NAMALWA (cell line): ENCODE data around the gene ANP32B.
A peak's percentile ranks its signal among the peaks of the same experiment; 100 is the strongest.

Experiments used
- DNase-seq: peaks from one replicate; pipeline ENCODE4 v3.0.0-alpha.2; 2015; ENCODE audit warnings: low spot score

Gene ANP32B

DNA sequence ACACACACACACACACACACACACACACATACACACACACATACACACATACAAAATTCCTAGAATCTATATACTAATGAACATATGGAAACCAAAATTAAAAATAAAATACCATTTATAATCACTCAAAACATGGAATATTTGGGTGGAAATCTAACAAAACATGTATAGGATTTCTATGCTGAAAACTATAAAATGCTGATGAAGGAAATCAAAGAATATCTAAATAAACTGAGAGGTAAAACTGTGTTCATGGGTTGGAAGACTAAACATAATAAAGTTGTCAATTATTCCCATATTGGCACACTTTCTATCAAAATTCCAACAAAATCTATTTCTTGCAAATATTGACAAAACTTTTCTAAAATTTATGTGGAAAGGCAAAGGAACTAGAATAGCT, 48.0 kb downstream of the ANP32B start:
- DNase-seq, result no peak

DNA sequence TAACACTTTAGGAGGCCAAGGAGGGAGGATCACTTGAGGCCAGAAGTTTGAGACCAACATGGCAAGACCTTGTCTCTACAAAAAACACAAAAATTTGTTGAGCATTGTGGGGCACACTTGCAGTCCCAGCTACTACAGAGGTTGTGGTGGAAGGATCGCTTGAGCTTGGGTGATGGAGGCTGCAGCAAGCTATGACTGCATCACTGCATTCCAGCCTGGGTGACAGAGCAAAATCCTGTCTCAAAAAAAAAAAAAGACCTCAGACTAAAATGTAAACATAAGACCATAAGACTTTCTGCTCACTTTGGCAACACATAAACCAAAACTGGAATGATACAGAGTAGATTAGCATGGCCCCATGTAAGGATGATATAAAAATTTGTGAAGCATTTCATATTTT, 48.8 kb downstream of the ANP32B start:
- DNase-seq, result no peak

DNA sequence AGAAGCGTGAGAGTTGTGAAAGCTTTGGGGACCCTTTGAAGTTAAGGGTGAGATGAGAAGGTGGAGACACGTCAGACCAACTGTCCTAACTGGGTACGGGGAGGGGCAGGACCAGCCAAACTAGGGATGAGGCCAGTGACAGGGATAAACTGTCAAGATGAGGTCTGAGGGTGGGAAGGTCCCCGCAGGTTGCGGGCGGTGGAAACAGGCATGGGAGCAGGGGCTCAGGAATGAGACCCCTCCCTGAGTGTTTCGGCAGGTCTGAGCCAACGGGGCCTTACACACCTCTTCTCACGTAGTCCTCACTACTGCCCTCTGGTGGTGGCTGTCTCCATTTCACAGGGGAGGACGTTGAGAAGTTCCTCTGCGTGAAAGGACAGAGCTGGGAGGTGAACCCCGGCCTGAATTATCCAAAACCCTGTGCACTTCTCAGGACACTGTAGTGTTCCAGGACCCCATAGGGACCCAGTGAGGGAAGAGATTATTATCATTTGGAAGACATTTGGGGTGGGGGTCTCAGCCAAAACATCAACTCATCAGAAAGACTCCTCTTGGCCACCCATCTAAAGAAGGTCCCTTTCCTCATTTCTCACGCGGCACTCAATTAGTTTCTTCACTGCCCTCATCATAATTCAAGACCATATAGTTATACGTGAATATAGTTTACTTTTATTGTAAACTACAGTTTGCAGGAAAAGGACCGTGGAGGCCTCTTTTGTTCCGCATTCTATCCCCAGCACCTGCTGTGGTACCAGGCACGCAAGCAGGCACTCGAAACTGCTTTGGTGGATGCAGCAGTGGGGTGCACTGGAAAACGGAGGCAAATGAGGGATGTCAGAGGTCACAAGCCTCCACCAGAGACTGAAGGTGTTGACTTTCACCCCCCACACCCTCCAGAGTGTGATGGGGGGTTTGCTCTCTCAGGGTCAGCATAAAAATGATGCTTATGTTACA, 51.7 kb downstream of the ANP32B start:
- peak; percentile 94 for DNase-seq

DNA sequence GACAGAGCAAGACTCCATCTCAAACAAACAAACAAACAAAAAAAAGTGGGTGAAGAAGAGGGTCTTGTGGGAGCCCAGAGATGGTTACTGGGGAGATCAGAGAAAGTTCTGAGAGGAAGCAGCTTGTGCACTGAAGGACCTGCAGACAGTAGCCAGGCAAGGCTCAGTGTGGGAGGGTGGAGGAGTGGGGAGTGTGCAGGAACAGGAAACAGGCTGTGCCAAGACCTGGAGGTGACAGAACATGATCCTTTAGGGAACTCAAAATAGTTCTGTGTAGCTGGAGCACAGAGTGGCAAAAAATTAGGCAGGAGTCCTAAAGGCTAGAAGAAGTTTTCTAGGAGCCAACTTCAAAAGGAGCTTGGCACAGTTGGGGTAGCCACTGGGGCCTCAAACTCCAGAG, 54.2 kb downstream of the ANP32B start:
- DNase-seq, result no peak

DNA sequence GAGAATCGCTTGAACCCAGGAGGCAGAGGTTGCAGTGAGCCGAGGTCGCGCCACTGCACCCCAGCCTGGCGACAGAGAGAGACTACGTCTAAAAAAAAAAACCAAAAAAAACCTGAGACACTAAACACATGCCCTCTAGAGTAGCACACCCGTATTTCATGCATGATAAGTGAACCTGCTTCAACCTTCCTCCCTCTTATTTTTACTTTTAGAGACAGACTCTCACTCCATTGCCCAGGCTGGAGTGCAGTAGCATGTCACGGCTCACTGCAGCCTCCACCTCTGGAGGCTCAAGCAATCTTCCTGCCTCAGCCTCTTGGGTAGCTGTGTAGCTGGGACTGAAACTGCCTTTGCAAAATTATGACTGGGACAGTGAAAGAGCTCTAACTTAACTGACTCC, 55.8 kb downstream of the ANP32B start:
- DNase-seq, result peak; percentile 76

DNA sequence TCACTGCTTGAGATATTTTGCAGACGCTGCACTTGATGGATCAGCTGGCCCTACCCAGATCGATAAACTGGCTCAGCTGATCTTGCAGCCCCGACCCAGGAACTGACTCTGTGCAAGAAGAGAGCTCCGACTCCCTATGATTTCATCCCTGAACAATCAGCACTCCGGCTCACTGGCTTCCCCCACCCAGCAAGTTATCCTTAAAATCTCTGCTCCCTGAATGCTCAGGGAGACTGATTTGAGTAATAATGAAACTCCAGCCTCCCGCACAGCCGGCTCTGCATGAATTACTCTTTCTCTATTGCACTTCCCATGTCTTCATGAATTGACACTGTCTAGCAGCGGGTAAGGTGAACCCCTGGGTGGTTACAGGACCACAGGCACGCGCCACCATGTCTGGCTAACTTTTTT, 56.5 kb downstream of the ANP32B start:
- no peak for DNase-seq

DNA sequence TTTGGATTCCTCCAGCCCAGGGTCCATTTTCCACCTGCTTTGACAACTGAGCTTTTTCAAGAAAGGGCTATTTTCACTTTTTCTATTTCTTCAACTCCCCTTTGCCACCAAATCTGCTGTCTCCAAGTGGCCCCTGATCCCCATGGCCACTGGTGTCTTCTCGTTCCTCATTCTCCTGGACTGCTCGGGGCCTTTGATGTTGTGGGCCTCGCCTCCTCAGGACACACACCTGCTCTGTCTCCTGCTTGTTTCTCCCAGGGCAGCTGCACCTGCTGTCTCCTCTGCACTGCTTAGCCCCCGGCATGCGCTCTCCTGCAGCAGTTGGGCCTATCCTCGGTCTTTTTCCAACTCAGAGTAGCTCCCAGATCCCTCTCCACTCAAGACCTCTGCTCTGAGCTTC, 57.1 kb downstream of the ANP32B start:
- DNase-seq, result no peak

DNA sequence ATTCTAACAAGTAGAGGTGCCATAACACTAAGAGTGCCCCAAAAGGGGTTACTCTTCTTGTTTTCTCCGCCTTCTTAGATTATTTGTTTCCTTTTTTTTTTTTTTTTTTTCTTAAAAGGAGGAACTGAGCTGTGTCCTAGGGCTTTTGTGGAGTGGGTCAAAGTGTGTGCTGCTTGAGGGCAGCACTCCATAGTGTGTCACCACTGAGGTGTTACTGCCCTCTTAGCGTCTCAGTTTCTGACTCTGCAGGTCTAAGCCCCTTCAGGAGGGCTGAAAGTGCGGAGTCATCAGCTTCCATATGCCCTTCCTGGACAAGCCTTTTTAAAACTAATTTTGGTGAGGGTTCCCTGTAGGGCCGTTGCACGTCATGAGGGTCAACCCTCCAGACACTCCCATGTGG, 60.8 kb downstream of the ANP32B start:
- DNase-seq, result no peak

DNA sequence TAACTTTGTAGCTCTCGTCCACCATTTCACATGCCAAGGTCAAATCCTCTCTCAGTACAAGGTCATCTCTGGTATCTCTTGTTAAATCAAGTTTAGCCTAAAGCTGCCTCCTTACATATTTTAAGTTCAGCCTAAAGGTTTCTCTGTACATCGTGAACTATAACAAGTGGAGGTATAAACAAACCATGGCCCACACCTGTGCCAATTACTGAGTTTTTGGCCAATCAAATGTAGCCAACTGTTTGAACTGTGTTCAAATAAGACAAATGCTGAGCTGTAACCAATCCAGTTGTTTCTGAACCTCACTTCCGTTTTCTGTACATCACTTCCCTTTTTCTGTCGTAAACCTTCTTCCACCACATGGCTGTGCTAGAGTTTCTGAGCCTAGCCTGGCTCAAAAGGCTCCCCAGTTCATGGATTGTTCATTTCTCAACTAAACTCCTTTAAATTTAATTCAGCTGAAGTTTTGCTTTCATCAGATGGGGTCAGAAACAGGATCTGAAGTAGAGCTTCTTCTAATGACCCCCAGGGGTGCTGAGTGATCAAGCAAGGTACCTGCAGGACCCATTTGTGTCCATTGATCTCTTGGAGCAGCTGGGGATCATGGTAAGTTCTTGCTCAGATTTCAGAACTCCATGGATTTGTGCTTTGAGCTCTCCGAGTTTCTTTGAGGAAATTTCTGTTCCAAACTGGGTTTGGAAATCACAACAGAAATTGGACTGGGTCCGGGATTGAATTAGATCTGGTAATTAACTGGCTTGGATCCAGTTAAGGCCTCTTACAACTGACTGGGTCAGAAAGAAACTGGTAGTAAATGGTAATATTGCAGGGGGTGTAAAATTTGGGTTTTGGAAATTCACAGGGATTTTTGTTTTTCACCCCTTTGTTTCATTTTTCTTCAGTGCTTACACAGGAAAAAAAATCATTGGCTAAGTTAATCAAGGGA, 62.4 kb downstream of the ANP32B start:
- peak; percentile 97 for DNase-seq

DNA sequence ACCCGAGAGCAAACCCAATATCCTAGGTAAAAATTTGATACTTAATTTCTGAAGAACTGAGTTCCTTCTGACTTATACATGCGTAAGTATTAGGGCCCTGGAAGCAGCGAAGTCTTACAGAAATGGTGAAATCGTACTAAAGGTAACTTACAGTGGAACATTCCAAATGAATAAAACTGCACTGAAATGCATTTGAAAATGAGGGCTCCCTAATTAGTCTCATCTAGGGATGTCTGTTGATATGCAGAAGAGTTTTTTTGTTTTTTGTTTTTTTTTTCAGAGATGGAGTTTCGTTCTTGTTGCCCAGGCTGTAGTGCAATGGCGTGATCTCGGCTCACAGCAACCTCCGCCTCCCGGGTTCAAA, 63.0 kb downstream of the ANP32B start:
- DNase-seq, result no peak

DNA sequence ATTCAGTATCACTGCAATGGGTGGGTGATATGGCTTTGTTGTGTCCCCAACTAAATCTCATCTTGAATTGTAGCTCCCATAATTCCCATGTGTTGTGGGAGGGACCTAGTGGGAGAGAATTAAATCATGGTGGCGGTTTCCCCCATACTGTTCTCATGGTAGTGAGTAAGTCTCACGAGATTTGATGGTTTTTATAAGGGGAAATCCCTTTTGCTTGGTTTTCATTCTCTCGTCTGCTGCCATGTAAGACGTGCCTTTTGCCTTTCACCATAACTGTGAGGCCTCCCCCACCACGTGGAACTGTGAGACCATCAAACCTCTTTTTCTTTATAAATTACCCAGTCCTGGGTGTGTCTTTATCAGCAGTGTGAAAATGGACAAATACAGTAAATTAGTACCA, 63.9 kb downstream of the ANP32B start:
- DNase-seq, result peak; percentile 54

DNA sequence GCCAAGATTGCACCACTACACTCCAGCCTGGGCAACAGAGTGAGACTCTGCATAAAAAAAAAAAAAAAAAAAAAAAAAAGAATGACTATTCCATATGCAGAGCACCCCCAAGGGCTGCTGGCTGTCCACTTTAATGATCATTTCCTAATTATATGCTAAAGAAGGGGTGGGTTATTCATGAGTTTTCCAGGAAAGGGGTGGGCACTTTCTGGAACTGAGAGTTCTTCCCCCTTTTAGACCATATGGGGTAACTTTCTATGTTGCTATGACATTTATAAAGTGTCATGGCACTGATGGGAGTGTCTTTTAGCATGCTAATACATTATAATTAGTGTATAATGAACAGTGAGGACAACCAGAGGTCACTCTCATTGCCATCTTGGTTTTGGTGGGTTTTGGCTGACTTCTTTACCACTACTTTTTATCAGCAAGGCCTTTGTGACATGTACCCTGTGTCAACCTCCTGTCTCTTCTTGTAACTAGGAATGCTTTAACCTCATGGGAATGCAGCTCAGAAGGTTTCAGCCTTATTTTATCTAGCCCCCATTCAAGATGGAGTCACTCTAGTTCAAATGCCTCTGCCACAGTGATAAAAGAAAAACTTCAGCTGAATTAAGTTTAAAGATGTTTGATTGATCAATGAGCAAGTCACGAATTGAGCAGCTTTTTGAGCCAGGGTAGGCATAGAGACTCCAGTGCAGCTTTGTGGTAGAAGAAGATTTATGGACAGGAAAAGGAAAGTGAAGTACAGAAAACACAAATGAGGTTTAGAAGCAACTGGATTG, 66.3 kb downstream of the ANP32B start:
- DNase-seq, result no peak

DNA sequence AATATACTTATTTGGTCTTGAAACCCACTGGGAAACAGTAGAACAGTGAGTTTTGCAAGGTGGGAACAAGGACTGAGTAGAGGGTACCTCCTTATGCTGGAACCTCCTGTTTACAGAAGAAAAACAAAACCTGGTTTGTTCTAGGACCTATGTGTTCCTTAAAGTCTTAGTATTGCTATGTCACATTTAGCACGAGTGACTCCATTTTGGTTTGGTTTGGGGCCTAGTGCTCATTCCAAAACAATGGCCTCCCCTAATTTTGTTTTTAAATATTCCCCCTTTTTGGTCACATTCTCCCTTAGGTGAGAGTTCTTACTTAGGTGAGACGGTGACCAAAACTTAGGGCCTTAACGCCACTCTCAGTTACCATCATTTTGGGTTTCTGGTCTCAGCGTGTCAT, 67.2 kb downstream of the ANP32B start:
- no peak for DNase-seq

DNA sequence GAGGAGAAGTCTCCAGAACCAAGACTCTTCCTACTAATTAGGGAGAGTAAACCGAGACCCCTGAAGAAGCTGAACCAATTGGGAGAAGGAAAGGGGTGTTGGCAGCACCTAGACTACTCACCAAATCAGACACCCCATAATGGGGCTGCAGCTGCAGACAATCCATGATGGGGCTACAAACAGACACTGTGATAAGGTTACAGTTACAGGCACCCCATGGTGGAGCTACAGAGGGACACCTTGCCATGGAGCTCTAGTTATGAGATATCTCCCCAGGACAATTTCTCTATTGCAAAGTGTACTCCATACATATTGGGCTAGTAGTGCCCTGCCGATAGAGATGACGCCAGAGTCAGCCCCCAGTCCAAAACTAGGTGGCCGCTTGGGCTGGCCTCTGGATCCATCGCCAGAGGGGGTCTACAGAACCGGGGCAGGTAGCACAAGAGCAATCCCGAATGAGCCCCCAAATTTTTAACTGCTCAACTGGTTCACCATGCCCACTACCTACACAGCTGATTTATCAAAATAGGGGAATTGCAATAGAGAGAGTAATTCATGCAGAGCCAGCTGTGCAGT, 71.3 kb downstream of the ANP32B start:
- no peak for DNase-seq

DNA sequence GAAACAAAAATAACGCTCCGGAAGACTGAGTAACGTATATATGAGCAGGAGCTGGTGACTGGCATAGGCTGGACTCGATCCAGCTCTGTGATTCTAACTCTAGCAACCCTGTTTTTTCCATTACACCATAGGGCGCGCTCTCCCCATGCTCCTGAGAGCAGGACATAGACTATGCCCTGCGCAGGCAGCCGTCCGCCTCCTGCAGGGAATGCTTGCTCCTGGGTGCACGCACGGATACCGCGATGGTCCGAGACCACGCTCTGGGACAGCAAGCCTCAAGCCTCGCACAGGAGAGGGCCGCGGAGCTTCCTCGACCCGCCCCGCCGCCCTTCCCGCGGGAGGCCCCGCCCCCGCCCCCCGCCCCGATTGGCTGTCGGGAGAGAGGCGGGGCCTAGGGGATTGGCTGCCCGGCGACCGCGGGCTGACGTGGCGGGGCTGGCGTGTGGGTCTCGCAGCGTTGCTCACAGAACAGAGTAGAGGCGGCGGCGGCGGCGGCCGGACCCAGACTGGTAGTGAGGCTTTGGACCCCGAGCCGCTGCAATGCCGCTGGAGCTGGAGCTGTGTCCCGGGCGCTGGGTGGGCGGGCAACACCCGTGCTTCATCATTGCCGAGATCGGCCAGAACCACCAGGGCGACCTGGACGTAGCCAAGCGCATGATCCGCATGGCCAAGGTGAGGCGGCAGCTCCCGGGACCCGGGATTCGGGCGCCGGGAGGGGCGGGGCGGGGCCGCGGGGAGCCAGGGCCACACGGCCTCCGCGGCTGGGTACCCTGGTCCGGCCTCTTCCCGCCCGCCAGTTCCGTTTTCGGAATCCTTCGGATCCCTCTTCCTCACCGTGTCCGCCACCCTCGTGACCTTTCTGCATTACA, 73.4 kb downstream of the ANP32B start, which contains the start of gene NANS:
Gene NANS, plus strand, starts transcription at position 464 of the 869 bp plus-strand sequence. Its CDS starts 77 bp downstream, at position 541.
- DNase-seq, result peak; percentile 94

DNA sequence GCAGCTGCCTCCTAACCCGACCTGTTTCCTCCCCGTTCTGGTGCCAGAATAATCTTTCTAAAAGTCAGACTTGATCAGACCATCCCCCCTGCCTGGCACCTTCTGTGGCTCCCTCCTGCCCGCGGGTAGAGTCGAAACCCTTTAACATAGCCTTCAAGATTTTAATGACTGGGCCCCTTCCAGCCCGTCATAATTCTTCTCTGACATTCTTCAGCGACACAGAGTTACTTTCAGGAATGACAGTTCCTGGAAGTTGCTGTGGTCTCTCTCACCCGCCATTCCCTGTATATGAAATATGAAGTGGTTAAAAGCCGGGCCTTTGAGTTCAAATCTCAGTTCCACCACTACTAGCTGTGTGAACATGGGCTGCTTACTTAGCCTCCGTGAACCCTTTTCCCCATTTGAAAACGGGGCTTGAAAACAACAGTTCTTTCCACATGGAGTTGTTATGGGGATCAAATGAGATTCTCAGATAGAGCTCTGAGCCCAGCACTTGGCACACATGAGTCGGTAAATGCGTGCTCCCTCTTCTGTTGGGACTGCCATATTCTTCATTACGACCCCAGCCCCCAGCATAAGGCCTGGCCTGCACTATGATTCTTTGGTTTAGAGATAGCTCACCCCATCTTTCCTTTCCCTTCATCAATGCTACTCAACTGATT, 74.1 kb downstream of the ANP32B start:
- peak; percentile 65 for DNase-seq

DNA sequence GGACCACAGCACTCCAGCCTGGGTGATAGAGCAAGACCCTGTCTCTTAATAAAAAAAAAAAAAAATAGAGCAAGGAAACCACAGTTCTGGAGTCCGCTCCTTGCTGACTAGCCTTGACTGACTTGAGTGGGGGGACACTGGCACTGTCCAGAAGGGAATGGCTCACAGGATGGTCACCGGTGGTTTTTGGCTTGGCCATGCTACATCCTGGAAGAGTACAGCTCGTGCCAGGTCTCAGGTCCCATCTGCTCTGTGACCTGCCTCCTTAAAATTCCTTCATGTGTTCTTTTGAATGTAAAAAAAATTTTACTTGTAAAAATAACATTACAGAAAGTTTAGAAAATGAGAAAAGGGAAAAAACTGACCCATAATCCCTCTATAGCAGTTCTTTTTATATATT, 79.0 kb downstream of the ANP32B start:
- DNase-seq, result no peak

DNA sequence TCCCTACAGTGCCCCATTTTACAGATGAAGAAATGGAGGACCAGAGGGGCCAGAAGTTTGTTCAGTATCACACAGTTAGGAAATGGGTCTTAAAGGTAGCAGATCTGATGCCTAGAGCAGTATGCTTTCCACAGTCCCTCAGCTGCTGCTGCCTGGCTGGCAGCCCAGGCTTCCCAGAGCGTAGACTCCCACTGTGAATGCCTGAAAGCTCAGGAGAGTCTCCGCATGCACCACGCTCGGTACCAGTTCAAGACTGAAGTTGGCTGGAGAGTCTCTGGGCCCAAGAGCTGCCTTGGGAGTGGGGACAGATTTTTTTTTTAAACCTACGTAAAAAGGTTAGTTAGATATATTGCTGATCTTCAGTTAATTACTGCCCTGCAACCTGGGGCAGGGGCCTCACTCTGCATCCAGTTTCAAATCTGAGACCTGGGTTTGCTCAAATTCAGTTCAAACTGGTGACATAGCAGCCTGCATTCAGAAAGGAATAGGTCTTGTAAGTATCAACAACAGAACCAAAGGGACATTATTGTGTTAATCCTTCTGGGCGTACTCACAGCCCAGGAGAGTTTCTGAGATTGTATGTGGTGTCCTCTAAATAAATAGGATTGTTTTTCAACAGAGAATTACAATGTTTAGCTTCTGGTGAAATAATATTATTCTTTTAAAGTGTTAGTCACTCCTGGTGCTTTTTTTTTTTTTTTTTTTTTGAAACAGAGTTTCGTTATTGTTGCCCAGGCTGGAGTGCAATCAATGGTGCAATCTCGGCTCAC, 81.7 kb downstream of the ANP32B start:
- no peak for DNase-seq
